SJSA1 (cell line): ENCODE results near the gene ASB16. TPM values are rescaled to one million over a fixed set of nuclear protein-coding genes. Genes with fewer than 3 reads are reported as not detected.

Source experiments
- DNase-seq, 2 experiments: peaks; one replicate each; pipeline ENCODE4 v3.0.0-alpha.2; 2015 to 2020; ENCODE audit warnings: low spot score in 2 of 2, low read depth in 1 of 2
- H3K27ac ChIP-seq: fragments of 250-450 bp; sonication (Bioruptor Pico); 2 replicates; pipeline ENCODE4 v1.5.1; 2020; ENCODE audit warnings: mild to moderate bottlenecking, moderate library complexity
- H3K27me3 ChIP-seq: fragments of 250-450 bp; sonication (Bioruptor Pico); replicated peaks from 2 replicates; pipeline ENCODE4 v1.5.1; 2020; ENCODE audit warnings: mild to moderate bottlenecking, moderate library complexity
- H3K36me3 ChIP-seq: fragments of 250-450 bp; sonication (Bioruptor Pico); 2 replicates; pipeline ENCODE4 v1.5.1; 2020; ENCODE audit warnings: mild to moderate bottlenecking
- H3K4me1 ChIP-seq: fragments of 250-450 bp; sonication (Bioruptor Pico); replicated peaks from 2 replicates; pipeline ENCODE4 v1.6.1; 2021; ENCODE audit warnings: mild to moderate bottlenecking
- H3K4me3 ChIP-seq: fragments of 250-450 bp; sonication (Bioruptor Pico); 2 replicates; pipeline ENCODE4 v1.5.1; 2020; ENCODE audit warnings: mild to moderate bottlenecking
- H3K9me3 ChIP-seq: fragments of 250-450 bp; sonication (Bioruptor Pico); replicated peaks from 2 replicates; pipeline ENCODE4 v1.5.1; 2020; ENCODE audit warnings: mild to moderate bottlenecking
- total RNA-seq: library from RNA; depleted of rRNA; stranded (reverse); fragments of >200 nt; shearing (Covaris generic); gene quantifications from 2 replicates; pipeline ENCODE4 v1.2.3, GENCODE V29; 2014

ASB16 gene
- total RNA-seq, 1 experiment from 2014 or later = not detected

GRCh38 chr17:44202756-44203155 lies 32.3 kb downstream of the ASB16 start:
- peaks cover 25% of the 10 kb centered on the region for H3K4me1 ChIP-seq
- no peak for DNase-seq
- H3K27ac ChIP-seq = no peak overlapping the region

GRCh38 chr17:44203731-44204440 lies 33.4 kb downstream of the ASB16 start:
- no peak overlapping the region for H3K4me3 ChIP-seq
- H3K27me3 ChIP-seq = no peaks in the 10 kb centered on the region
- H3K9me3 ChIP-seq = no peaks in the 10 kb centered on the region
- no peak overlapping the region for H3K27ac ChIP-seq
- peaks cover 29% of the 10 kb centered on the region for H3K36me3 ChIP-seq
- DNase-seq = peak in 1 of 2 experiments; percentile 44
- peaks cover 26% of the 10 kb centered on the region for H3K4me1 ChIP-seq

More at GRCh38 chr17:44202756-44203155, 32.3 kb downstream of the ASB16 start:
- Histone ChIP-seq H3K9me3 (no peaks in the 10 kb centered on the region), H3K36me3 (peaks cover 25% of the 10 kb centered on the region), H3K27me3 (no peaks in the 10 kb centered on the region), H3K4me3 (no peak overlapping the region)

- H3K27me3 ChIP-seq = no peaks in the 10 kb centered on the region
- H3K4me3 ChIP-seq = no peak overlapping the region
- no peak for DNase-seq
- no peak overlapping the region for H3K27ac ChIP-seq
- no peaks in the 10 kb centered on the region for H3K9me3 ChIP-seq
- H3K36me3 ChIP-seq = peaks cover 33% of the 10 kb centered on the region
- peaks cover 26% of the 10 kb centered on the region for H3K4me1 ChIP-seq
Observed at GRCh38 chr17:44204441-44204882, 34.0 kb downstream of the ASB16 start.

- H3K9me3 ChIP-seq = no peaks in the 10 kb centered on the region
- no peak overlapping the region for H3K4me3 ChIP-seq
- H3K4me1 ChIP-seq = peaks cover 30% of the 10 kb centered on the region
- no peak overlapping the region for H3K27ac ChIP-seq
- H3K36me3 ChIP-seq = peaks cover 50% of the 10 kb centered on the region
- no peak for DNase-seq
- no peaks in the 10 kb centered on the region for H3K27me3 ChIP-seq
Observed at GRCh38 chr17:44205962-44206824, 35.7 kb downstream of the ASB16 start.

- no peaks in the 10 kb centered on the region for H3K9me3 ChIP-seq
- H3K27me3 ChIP-seq = no peaks in the 10 kb centered on the region
Observed at GRCh38 chr17:44206825-44207155, 36.3 kb downstream of the ASB16 start.

GRCh38 chr17:44207319-44207718 lies 36.8 kb downstream of the ASB16 start:
- Histone ChIP-seq H3K9me3 (no peaks in the 10 kb centered on the region), H3K36me3 (peaks cover 56% of the 10 kb centered on the region), H3K27ac (no peak overlapping the region), H3K4me3 (no peak overlapping the region), H3K27me3 (no peaks in the 10 kb centered on the region), H3K4me1 (peaks cover 30% of the 10 kb centered on the region)
- DNase-seq = no peak

More at GRCh38 chr17:44206825-44207155, 36.3 kb downstream of the ASB16 start:
- DNase-seq = no peak
- Histone ChIP-seq H3K36me3 (peaks cover 56% of the 10 kb centered on the region), H3K27ac (no peak overlapping the region), H3K4me3 (no peak overlapping the region), H3K4me1 (peaks cover 30% of the 10 kb centered on the region)

GRCh38 chr17:44207743-44208142 lies 37.2 kb downstream of the ASB16 start:
- Histone ChIP-seq H3K27me3 (no peaks in the 10 kb centered on the region), H3K36me3 (peaks cover 59% of the 10 kb centered on the region), H3K4me1 (peaks cover 30% of the 10 kb centered on the region), H3K4me3 (no peak overlapping the region), H3K27ac (no peak overlapping the region), H3K9me3 (no peaks in the 10 kb centered on the region)
- no peak for DNase-seq

GRCh38 chr17:44209786-44210341 lies 39.4 kb downstream of the ASB16 start:
- H3K4me3 ChIP-seq = no peak overlapping the region
- DNase-seq = no peak
- no peaks in the 10 kb centered on the region for H3K27me3 ChIP-seq
- H3K27ac ChIP-seq = no peak overlapping the region
- peaks cover 19% of the 10 kb centered on the region for H3K4me1 ChIP-seq
- peaks cover 80% of the 10 kb centered on the region for H3K36me3 ChIP-seq
- H3K9me3 ChIP-seq = no peaks in the 10 kb centered on the region

GRCh38 chr17:44210342-44211192 lies 40.1 kb downstream of the ASB16 start:
- peaks cover 87% of the 10 kb centered on the region for H3K36me3 ChIP-seq

GRCh38 chr17:44211281-44212265 lies 41.1 kb downstream of the ASB16 start:
- H3K4me3 ChIP-seq = no peak overlapping the region
- DNase-seq = peak in 1 of 2 experiments; percentile 51
- no peaks in the 10 kb centered on the region for H3K9me3 ChIP-seq
- peaks cover 93% of the 10 kb centered on the region for H3K36me3 ChIP-seq
- H3K27ac ChIP-seq = no peak overlapping the region
- H3K4me1 ChIP-seq = peaks cover 19% of the 10 kb centered on the region
- no peaks in the 10 kb centered on the region for H3K27me3 ChIP-seq

More at GRCh38 chr17:44210342-44211192, 40.1 kb downstream of the ASB16 start:
- Histone ChIP-seq H3K4me3 (no peak overlapping the region), H3K27ac (no peak overlapping the region), H3K4me1 (peaks cover 19% of the 10 kb centered on the region), H3K9me3 (no peaks in the 10 kb centered on the region), H3K27me3 (no peaks in the 10 kb centered on the region)
- peak; percentile 79 to 88 for DNase-seq

- no peak overlapping the region for H3K27ac ChIP-seq
- DNase-seq = peak in 1 of 2 experiments; percentile 47
- no peak overlapping the region for H3K4me3 ChIP-seq
- H3K4me1 ChIP-seq = peaks cover 23% of the 10 kb centered on the region
- H3K36me3 ChIP-seq = peaks cover 93% of the 10 kb centered on the region
- H3K27me3 ChIP-seq = no peaks in the 10 kb centered on the region
- no peaks in the 10 kb centered on the region for H3K9me3 ChIP-seq
Observed at GRCh38 chr17:44212507-44213402, 42.3 kb downstream of the ASB16 start.
